HEK293T (cell line): Measurements from ENCODE around the gene CALHM3.
A peak's percentile ranks its signal among the peaks of the same experiment; 100 is the strongest.

ENCODE experiments used
- CTCF ChIA-PET: fragments of 350-600 bp; formaldehyde crosslinking; extraction: SDS; loops from one replicate; lab custom pipeline; 2021; ENCODE audit warnings: antibody characterized with exemption, inconsistent platforms; lab: Yijun Ruan, JAX
- POLR2A ChIA-PET: fragments of 350-600 bp; formaldehyde crosslinking; extraction: SDS; loops from one replicate; lab custom pipeline; 2020; ENCODE audit warnings: antibody characterized with exemption, inconsistent platforms; lab: Yijun Ruan, JAX
- DNase-seq: peaks from one replicate; pipeline ENCODE4 v3.0.0; 2012; ENCODE audit warnings: mixed read lengths; ENCODE audit errors: extremely low spot score
- ARNT ChIP-seq: fragments of 450-650 bp; IDR thresholded peaks from 2 replicates; pipeline ENCODE4 v1.6.1; 2017; ENCODE audit warnings: mild to moderate bottlenecking
- BHLHE40 ChIP-seq: fragments of 450-650 bp; IDR thresholded peaks from 2 replicates; pipeline ENCODE4 v1.6.1; 2016; ENCODE audit warnings: mild to moderate bottlenecking, moderate library complexity, borderline replicate concordance
- CTBP1 ChIP-seq: fragments of 450-650 bp; IDR thresholded peaks from 2 replicates; pipeline ENCODE4 v1.6.1; 2016; ENCODE audit warnings: borderline replicate concordance
- ELF4 ChIP-seq: fragments of 450-650 bp; IDR thresholded peaks from 2 replicates; pipeline ENCODE4 v1.6.1; 2017; ENCODE audit warnings: antibody characterized with exemption
- FOXA1 ChIP-seq: fragments of 450-650 bp; IDR thresholded peaks from 2 replicates; pipeline ENCODE4 v1.6.1; 2016; ENCODE audit warnings: mild to moderate bottlenecking
- FOXK2 ChIP-seq: fragments of 450-650 bp; IDR thresholded peaks from 2 replicates; pipeline ENCODE4 v1.6.1; 2016; ENCODE audit warnings: mild to moderate bottlenecking
- FOXM1 ChIP-seq: fragments of 450-650 bp; IDR thresholded peaks from 2 replicates; pipeline ENCODE4 v1.6.1; 2017; ENCODE audit warnings: mild to moderate bottlenecking, borderline replicate concordance
- HDGF ChIP-seq: fragments of 450-650 bp; IDR thresholded peaks from 2 replicates; pipeline ENCODE4 v1.6.1; 2017; ENCODE audit warnings: antibody characterized with exemption, borderline replicate concordance
- L3MBTL2 ChIP-seq: fragments of 450-650 bp; conservative IDR thresholded peaks from 2 replicates; pipeline ENCODE4 v1.6.1; 2016; ENCODE audit warnings: mild to moderate bottlenecking
- LEF1 ChIP-seq: fragments of 450-650 bp; IDR thresholded peaks from 2 replicates; pipeline ENCODE4 v1.6.1; 2017; ENCODE audit warnings: mild to moderate bottlenecking, borderline replicate concordance
- NFRKB ChIP-seq: fragments of 450-650 bp; IDR thresholded peaks from 2 replicates; pipeline ENCODE4 v1.6.1; 2016; ENCODE audit warnings: mild to moderate bottlenecking, moderate library complexity
- PKNOX1 ChIP-seq: fragments of 450-650 bp; IDR thresholded peaks from 2 replicates; pipeline ENCODE4 v1.6.1; 2016
- SP1 ChIP-seq: fragments of 450-650 bp; IDR thresholded peaks from 2 replicates; pipeline ENCODE4 v1.6.1; 2017
- SUZ12 ChIP-seq: fragments of 450-650 bp; IDR thresholded peaks from 2 replicates; pipeline ENCODE4 v1.6.1; 2016; ENCODE audit warnings: mild to moderate bottlenecking
- TARDBP ChIP-seq: fragments of 450-650 bp; IDR thresholded peaks from 2 replicates; pipeline ENCODE4 v1.6.1; 2016
- ZNF384 ChIP-seq: fragments of 450-650 bp; IDR thresholded peaks from 2 replicates; pipeline ENCODE4 v1.6.1; 2016

Gene CALHM3

GRCh38 chr10:103519798-103520197 lies 40.8 kb upstream of the CALHM3 start:
- ChIA-PET CTCF (no interaction called here), POLR2A (no interaction called here)
- TF ChIP-seq ARNT, result no peak
- TF ChIP-seq NFRKB, result no peak
- no peak for TF ChIP-seq TARDBP
- TF ChIP-seq PKNOX1, result no peak
- no peak for TF ChIP-seq FOXK2
- TF ChIP-seq SUZ12, result no peak
- TF ChIP-seq CTBP1, result no peak
- TF ChIP-seq ZNF384, result no peak
- TF ChIP-seq FOXA1, result no peak
- no peak for TF ChIP-seq FOXM1
- TF ChIP-seq LEF1, result no peak
- DNase-seq, result no peak

- POLR2A ChIA-PET, result no interaction called here
Observed at GRCh38 chr10:103517234-103518085, 38.4 kb upstream of the CALHM3 start.

GRCh38 chr10:103514244-103514643 lies 35.2 kb upstream of the CALHM3 start:
- POLR2A ChIA-PET, result no interaction called here
- CTCF ChIA-PET, result no interaction called here
- DNase-seq, result peak; percentile 3
- TF ChIP-seq SP1, result no peak
- TF ChIP-seq HDGF, result no peak
- TF ChIP-seq CTBP1, result no peak
- TF ChIP-seq TARDBP, result no peak
- no peak for TF ChIP-seq FOXA1
- no peak for TF ChIP-seq BHLHE40
- no peak for TF ChIP-seq SUZ12
- no peak for TF ChIP-seq ARNT
- TF ChIP-seq PKNOX1, result no peak
- no peak for TF ChIP-seq NFRKB
- no peak for TF ChIP-seq FOXK2
- no peak for TF ChIP-seq L3MBTL2
- no peak for TF ChIP-seq LEF1

More at GRCh38 chr10:103517234-103518085, 38.4 kb upstream of the CALHM3 start:
- peak; percentile 6 for DNase-seq
- TF ChIP-seq CTBP1 (no peak), FOXA1 (no peak), NFRKB (no peak), L3MBTL2 (no peak), SUZ12 (no peak), SP1 (no peak), PKNOX1 (no peak), TARDBP (no peak), ELF4 (no peak), FOXM1 (no peak), BHLHE40 (no peak), LEF1 (no peak), HDGF (no peak), ARNT (no peak)
- CTCF ChIA-PET, result no interaction called here

GRCh38 chr10:103513380-103514060 lies 34.5 kb upstream of the CALHM3 start:
- DNase-seq, result peak; percentile 5
- TF ChIP-seq ZNF384, result no peak
- ChIA-PET CTCF (no interaction called here), POLR2A (no interaction called here)

GRCh38 chr10:103512591-103513379 lies 33.7 kb upstream of the CALHM3 start:
- CTCF ChIA-PET, result no interaction called here
- TF ChIP-seq FOXK2 (no peak), HDGF (no peak), FOXA1 (no peak), BHLHE40 (no peak), ARNT (no peak), TARDBP (no peak), L3MBTL2 (no peak), LEF1 (no peak), SP1 (no peak), CTBP1 (no peak), FOXM1 (no peak), PKNOX1 (no peak), SUZ12 (no peak), ZNF384 (no peak), ELF4 (no peak), NFRKB (no peak)
- POLR2A ChIA-PET, result no interaction called here
- peak; percentile 5 for DNase-seq
